Measurements from ENCODE around the gene KSR1.

Gene KSR1

GRCh38 chr17:27415120-27415795 lies 41.0 kb upstream of the KSR1 start:
- TF ChIP-seq EZH2phosphoT487 (IDR thresholded peaks at IDR 0.05; ENCODE audit: low read depth) (no peak), CTCF (IDR thresholded peaks at IDR 0.05; ENCODE audit: low read depth, low read length) (no peak)
- no peaks in the 10 kb centered on the region for H3K79me2 ChIP-seq (ENCODE audit: low read length)
- H2AFZ ChIP-seq (ENCODE audit: low read depth, low read length), result no peak overlapping the region
- H4K20me1 ChIP-seq (ENCODE audit: insufficient read depth, low read length), result peaks cover 5% of the 10 kb centered on the region; the same call in 1 of the 2 replicates
- H3K4me2 ChIP-seq (ENCODE audit: low read length), result no peak overlapping the region
- H3K4me1 ChIP-seq (ENCODE audit: low read length), result peaks cover 16% of the 10 kb centered on the region
- no peak overlapping the region for H3K9ac ChIP-seq (ENCODE audit: low read length)
- H3K9me3 ChIP-seq (ENCODE audit: insufficient read depth, low read length), result no peaks in the 10 kb centered on the region
- H3K27ac ChIP-seq (ENCODE audit: low read length), result no peak overlapping the region
- peaks cover 27% of the 10 kb centered on the region for H3K27me3 ChIP-seq (ENCODE audit: low read depth, low read length)
- no peak overlapping the region for H3K4me3 ChIP-seq (ENCODE audit: low read length)
- H3K36me3 ChIP-seq (replicated peaks; ENCODE audit: low read depth, low read length), result no peaks in the 10 kb centered on the region

GRCh38 chr17:27417596-27418365 lies 38.5 kb upstream of the KSR1 start:
- TF ChIP-seq CTCF (IDR thresholded peaks at IDR 0.05; ENCODE audit: low read depth, low read length) (no peak), EZH2phosphoT487 (IDR thresholded peaks at IDR 0.05; ENCODE audit: low read depth) (no peak)
- H3K4me1 ChIP-seq (ENCODE audit: low read length), result peaks cover 16% of the 10 kb centered on the region
- H3K4me3 ChIP-seq (ENCODE audit: low read length), result no peak overlapping the region
- no peak overlapping the region for H3K9ac ChIP-seq (ENCODE audit: low read length)
- peaks cover 5% of the 10 kb centered on the region; the same call in 1 of the 2 replicates for H4K20me1 ChIP-seq (ENCODE audit: insufficient read depth, low read length)
- no peak overlapping the region for H2AFZ ChIP-seq (ENCODE audit: low read depth, low read length)
- H3K27me3 ChIP-seq (ENCODE audit: low read depth, low read length), result peaks cover 21% of the 10 kb centered on the region
- no peaks in the 10 kb centered on the region for H3K79me2 ChIP-seq (ENCODE audit: low read length)
- no peak overlapping the region for H3K27ac ChIP-seq (ENCODE audit: low read length)
- H3K36me3 ChIP-seq (replicated peaks; ENCODE audit: low read depth, low read length), result no peaks in the 10 kb centered on the region
- H3K4me2 ChIP-seq (ENCODE audit: low read length), result no peak overlapping the region
- H3K9me3 ChIP-seq (ENCODE audit: insufficient read depth, low read length), result no peaks in the 10 kb centered on the region

- no peak overlapping the region for H3K4me3 ChIP-seq (ENCODE audit: low read length)
- H4K20me1 ChIP-seq (ENCODE audit: insufficient read depth, low read length), result peaks cover 4% of the 10 kb centered on the region; the same call in 1 of the 2 replicates
- peaks cover 12% of the 10 kb centered on the region for H3K4me1 ChIP-seq (ENCODE audit: low read length)
- no peaks in the 10 kb centered on the region for H3K36me3 ChIP-seq (replicated peaks; ENCODE audit: low read depth, low read length)
- H3K4me2 ChIP-seq (ENCODE audit: low read length), result no peak overlapping the region
- TF ChIP-seq CTCF (IDR thresholded peaks at IDR 0.05; ENCODE audit: low read depth, low read length), result no peak
- no peak for TF ChIP-seq EZH2phosphoT487 (IDR thresholded peaks at IDR 0.05; ENCODE audit: low read depth)
- no peak overlapping the region for H2AFZ ChIP-seq (ENCODE audit: low read depth, low read length)
- no peak overlapping the region for H3K27ac ChIP-seq (ENCODE audit: low read length)
- H3K9ac ChIP-seq (ENCODE audit: low read length), result no peak overlapping the region
- peaks cover 16% of the 10 kb centered on the region for H3K27me3 ChIP-seq (ENCODE audit: low read depth, low read length)
- H3K79me2 ChIP-seq (ENCODE audit: low read length), result no peaks in the 10 kb centered on the region
- H3K9me3 ChIP-seq (ENCODE audit: insufficient read depth, low read length), result no peaks in the 10 kb centered on the region
Measured at GRCh38 chr17:27418366-27418615, 38.0 kb upstream of the KSR1 start.

GRCh38 chr17:27419156-27419555 lies 37.1 kb upstream of the KSR1 start:
- no peaks in the 10 kb centered on the region for H4K20me1 ChIP-seq (ENCODE audit: insufficient read depth, low read length)
- H3K4me1 ChIP-seq (ENCODE audit: low read length), result peaks cover 3% of the 10 kb centered on the region
- no peak overlapping the region for H3K27ac ChIP-seq (ENCODE audit: low read length)
- H3K9ac ChIP-seq (ENCODE audit: low read length), result no peak overlapping the region
- peaks cover 13% of the 10 kb centered on the region; the same call in 1 of the 2 replicates for H3K27me3 ChIP-seq (ENCODE audit: low read depth, low read length)
- TF ChIP-seq EZH2phosphoT487 (IDR thresholded peaks at IDR 0.05; ENCODE audit: low read depth), result no peak
- no peak for TF ChIP-seq CTCF (IDR thresholded peaks at IDR 0.05; ENCODE audit: low read depth, low read length)
- no peaks in the 10 kb centered on the region for H3K9me3 ChIP-seq (ENCODE audit: insufficient read depth, low read length)
- H3K4me3 ChIP-seq (ENCODE audit: low read length), result no peak overlapping the region
- no peak overlapping the region for H2AFZ ChIP-seq (ENCODE audit: low read depth, low read length)
- no peaks in the 10 kb centered on the region for H3K36me3 ChIP-seq (replicated peaks; ENCODE audit: low read depth, low read length)
- no peaks in the 10 kb centered on the region for H3K79me2 ChIP-seq (ENCODE audit: low read length)
- H3K4me2 ChIP-seq (ENCODE audit: low read length), result no peak overlapping the region

Data from OCI-LY3 (cell line).